D341Med (cell line): ENCODE data around the gene CARMIL1.
"Not testable (repeated sequence)": the region's sequence is repeated elsewhere in the genome, so short reads cannot be mapped to it uniquely, and the experiment has no call there.

Experiments used
- DNase-seq: peaks from one replicate; pipeline ENCODE4 v3.0.0; 2012; ENCODE audit warnings: low spot score

Gene CARMIL1

DNA sequence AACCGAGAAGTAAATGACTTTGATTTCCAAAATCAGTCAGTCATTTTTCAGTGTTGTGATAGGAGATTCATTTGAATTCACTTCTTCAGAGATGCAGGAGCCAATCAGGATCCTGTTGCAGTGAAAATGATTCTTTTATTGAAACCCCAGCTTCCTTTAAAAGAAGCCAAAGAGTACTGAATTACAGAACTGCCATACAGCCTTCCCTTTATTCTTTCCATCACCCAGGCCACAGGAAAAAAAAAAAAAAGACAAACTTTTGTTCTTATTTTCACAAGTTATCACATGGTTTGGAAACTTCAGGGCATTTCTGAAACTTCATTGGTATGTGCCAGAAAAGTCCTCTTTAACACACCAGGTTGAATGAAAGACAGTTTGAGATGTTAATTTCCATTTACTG, 1.8 kb upstream of the CARMIL1 start:
- no peak for DNase-seq

DNA sequence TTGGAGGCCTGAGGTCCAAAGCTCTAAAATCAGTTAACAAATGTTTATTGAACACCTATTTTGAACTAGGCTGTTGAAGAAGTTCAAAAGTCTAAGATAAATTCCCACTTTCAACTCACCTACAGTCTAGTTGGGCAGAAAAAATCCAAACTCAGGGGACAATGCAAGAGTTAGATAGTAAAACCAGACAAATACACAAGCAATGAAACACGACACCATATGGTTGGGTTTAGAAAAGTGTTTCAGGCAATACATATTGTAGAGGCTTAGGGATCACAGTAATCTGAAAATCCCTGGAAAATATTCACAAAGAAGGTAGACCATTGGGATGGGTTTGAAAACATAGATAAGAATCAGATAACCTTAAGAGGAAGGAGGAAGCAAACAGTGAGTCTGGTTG, 1.3 kb upstream of the CARMIL1 start:
- DNase-seq, result no peak

DNA sequence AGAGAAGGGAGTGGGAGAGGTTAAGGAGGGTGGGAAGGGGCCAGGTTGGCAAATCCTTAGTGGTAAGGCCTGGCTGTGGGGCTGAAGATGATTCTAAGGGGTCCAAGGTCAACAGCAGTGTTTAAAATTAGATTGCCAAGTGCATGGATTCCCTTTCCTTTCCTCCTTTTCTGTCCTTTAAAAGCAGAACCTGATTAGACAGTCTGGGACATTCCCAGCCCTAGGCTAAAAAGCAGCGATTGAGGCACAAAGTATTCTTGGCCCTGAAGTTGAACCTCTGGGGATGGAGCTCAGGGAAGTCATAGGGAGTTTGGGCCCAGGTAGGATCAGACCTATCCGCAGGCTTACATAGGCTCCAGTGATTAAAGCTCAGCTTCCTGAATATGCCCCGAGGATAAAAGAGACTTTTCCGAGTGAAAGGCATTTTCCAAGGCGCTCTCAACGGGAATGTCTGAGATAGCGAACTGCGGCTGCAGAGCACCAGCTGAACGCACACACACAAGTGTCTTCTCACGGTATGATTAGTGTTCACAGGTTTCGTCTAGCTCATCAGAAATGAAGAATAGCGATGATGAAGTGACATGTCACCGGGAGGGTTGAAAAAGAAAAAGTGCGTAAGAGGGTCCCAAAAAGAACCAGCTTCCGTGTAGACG, 787 bp upstream of the CARMIL1 start:
- peak; percentile 52 for DNase-seq

DNA sequence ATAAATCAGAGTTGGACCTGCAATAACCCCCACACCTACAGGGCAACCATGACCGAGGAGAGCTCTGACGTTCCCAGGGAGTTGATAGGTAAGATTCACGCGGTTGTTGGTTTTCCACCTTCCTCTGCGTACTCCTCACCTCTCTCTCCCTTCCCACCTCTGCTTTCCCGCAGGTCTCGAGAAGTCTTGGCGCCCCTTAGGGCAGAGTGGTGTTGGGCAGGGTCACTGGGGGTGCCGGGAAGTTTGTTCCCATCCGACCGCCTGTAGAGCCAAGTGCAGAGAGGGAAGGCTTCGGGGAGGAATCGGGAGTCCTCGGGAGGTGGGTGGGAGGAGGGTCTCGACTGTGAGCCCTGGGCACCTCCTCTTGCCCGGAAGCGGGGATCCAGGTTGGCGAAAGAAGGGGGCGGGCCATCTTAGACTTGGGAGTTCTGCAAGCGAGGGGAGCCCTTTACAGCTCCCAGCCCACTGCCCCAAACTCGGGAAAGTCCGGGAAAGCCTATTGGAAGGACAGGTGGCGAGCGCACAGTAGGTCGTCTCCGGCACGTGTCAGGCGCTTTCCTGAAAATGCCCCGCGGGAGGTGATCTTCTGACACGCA, 672 bp downstream of the CARMIL1 start:
- DNase-seq, result peak; percentile 53

DNA sequence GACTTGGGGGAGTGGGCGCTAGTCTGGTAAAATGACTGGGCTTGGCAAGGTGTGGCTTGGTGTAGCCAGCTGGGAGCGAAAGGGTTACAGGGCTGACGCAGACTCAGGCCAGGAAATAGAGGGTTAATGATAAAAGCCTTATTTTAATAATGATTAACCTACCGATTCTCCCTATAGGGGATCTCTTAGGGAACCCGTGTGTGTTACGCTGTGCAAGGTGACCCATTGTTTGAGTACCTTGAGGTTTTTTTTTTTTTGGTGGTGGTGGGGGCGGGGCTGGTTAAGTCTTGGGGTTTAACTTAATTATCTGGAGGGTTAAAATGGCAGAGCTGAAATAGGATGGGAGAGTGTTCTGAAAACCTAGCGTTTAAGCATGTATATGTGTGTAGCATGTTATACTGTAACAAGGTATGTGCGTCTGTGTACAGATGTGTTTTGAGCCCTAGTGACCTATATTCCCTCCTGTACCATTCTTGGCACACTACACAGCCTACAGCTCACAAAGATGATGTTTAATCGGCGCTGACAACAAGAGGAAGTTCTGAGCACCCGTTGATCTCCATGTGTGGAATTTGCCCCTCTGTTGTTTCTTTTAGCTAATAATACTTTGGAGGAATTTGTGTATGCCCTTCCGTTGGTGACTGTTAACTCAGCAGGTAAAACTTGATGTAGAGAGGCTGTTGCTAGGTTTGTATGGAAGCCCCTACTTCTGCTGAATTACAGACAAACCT, 1.3 kb downstream of the CARMIL1 start:
- peak; percentile 45 for DNase-seq

DNA sequence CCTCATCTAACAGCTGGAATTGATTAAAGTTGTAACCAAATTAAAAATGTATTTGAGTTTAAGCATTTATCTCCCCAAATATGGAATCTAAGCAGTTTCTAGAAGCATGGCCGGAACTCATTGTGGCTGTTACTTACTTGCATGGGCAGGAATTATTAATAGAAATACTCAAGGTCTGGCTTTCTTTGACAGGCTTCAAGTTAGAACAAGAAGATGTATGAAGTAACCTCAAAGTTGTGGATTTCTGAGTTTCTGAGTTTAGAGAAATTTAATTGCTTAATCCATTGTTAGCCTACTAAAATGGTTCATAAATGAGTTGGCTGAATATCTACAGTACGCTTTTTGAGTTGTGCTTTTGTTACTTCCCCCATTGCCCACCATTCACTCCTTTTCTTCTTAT, 7.7 kb downstream of the CARMIL1 start:
- DNase-seq, result no peak

DNA sequence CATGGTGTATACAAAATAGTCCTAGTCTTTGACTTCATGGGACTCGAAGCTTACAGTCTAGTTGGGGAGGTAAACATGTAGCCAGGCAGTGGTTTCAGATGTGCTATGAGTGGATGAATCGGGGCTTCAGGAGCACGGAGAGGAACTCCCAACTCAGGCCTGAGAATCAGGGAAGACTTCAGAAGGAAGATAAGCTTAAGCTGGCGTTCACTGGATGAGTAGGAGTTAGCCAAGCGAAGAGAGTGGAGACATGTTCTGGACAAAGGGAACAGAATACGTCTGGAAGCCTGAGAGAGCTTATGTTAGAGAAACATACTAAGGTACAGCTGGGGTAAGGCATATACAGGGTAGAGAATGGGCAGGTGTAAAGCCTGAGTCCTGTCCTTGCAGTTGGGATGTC, 8.8 kb downstream of the CARMIL1 start:
- no peak for DNase-seq

DNA sequence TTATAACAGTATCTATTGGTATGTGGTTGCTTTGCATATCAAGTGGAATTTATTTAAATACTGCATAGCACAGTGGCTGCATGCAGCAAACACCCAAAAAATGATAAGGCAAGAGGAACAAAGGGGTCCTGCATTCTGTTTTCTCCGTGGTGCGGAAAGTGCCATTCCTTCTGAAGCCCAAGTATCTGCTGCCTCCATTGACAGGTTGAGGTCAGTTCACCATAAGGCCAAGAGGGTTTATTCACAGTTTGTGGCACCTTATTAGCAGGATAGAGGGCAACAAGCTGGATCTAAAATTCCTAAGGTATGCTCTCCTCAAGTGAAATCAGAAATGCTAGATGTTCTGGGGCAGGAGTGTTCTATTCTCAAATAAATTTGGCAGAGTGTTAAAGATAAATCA, 9.3 kb downstream of the CARMIL1 start:
- DNase-seq, result no peak

DNA sequence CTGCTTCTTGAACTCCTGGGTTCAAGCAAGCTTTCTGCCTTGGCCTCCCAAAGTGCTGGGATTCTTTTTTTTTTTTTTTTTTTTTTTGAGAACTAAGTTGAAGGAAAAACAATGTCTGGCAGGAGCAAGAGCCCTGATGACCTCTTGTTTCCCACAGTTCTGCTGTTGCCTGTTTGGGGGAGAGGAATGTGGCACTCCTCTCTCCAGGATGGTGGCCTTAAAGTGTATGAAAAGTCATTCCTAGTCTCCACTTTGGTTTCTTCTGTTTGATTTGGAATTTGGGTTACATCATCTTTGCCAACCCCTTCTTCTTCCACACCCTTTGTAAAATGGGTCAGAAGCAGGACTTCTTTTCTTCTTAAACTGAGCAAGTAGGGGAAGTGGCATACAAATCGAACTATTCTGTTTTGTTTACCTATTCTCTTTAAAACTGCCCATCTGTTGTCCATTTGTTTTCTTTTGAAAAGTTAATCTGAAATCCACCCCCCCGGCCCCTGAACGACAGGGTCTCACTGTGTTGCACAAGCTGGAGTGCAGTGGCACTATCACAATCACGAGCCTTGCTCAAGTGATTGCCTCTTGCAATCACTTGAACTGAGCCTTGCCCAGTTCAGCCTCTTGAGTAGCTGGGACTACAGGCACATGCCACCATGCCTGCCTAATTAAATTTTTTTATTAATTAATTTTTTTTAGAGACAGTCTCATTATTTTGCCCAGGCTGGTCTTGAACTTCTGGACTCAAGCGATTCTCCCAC, 11.3 kb downstream of the CARMIL1 start:
- DNase-seq, result no peak

DNA sequence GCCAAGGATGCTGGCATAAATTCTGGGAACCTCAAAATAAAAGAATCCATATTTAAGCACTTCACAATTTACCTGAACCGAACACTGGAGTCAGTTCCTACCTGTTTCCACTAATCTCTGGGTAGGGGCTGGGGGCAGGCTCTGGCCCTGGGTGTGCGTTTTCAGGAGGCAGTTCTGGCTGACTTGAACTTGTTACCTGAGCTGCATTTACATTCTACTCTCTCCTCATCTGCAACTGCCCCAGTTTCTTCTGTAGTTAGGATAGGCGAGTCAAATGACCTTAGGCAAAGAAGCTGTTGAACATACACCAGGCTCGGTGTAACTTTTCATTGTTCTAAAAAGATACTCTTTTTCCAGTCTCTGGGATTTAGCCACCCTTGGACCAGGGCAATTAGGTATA, 13.2 kb downstream of the CARMIL1 start:
- DNase-seq, result no peak

DNA sequence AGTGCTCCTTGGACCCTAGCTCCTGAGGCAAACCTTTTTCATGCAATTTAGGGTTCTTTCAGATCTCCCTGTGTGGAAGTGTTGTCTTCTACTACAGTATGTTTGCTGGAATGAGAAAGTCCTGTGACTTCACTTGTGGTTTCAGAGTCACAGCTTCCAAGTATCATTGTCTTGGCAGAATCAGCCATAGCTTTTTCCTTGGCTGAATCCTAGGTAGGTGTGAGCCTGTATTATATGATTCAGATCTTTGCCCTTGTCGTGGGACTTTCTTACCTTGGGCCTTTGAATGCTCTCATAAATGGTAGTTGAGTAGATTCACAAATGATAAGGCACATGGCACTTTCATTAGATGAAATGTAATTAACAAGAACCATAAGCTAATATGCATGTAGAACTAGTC, 16.5 kb downstream of the CARMIL1 start:
- DNase-seq, result no peak

DNA sequence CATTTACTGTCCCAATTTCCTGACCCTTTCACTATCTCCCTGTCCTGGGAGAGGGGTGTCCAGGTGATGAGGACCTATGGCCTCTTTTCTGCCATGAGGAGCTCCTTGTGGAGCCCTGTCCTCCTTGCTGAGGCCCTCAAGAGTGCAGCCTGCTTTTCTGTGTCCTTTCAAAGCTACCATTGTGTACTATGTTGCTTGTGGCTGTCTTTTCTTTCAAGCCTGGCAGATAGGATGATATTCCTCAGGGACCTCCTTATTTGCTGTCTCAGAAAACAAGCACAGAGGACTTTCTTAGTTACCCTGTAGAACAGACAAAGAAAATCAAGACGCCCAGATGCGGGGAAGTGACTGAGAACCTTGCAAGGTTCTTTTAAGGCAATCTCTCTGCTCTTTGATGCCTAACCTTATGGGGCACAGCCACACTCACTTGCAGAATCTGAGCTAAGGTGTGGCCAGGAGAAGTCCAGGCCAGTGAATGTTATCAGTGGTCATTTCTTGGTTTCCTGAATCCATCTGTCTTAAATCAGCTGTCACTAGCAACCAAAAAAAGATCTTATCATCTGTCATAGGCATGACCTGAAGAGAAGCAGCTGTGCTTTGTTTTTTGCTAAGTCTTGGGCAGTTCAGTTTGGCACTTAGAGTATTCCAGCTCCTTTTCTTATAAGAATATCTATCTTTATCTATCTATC, 17.2 kb downstream of the CARMIL1 start:
- DNase-seq, result no peak

DNA sequence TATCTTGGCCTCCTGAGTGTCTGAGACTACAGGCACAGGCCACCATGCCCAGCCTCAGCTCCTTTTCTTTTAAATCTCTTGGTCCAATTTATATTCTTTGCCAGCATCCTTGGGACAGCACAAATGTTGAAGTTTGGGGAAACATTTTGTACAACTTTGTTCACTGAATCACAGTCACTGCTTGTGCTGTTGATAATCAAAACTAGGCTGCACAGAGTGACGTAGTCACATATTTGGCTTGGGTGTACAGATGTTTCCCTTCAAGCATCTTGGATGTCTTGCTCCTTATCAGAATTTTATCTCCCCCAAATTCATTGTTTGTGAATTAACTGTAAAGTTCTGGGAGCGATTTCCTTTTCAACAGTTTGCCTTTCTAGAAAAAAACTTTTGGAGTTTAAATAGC, 17.9 kb downstream of the CARMIL1 start:
- DNase-seq, result no peak

DNA sequence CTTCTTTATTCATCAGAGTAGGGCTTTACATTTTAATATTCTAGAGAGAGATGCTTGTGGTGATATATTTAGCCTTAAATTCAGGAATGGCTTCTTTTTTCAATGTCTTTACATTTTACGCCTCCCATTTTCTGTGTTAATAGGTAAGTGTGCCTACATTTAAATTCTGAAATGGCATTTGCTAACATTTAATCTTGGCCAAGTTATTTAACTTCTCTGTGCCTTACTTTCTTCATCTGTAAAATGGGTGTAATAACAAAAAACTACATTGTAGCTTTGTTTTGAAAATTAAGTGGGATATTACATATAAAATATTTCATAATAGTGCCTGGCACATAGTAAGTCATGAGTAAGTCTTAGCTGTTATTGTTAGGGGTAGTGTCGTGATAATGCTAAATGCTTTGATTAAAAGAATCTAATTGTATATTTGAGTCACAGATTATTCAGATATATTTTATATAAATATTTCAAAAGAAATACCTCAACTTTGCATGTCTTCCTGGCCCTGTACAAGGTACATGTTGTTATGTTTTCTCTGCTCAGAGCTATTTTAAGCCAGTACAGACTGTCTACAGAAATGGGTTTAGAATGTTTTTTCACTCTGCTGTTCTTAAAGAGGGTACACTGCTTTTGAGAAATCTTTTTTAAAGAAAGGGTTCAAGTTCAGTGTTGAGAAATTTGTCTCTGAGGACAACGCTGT, 18.8 kb downstream of the CARMIL1 start:
- no peak for DNase-seq

DNA sequence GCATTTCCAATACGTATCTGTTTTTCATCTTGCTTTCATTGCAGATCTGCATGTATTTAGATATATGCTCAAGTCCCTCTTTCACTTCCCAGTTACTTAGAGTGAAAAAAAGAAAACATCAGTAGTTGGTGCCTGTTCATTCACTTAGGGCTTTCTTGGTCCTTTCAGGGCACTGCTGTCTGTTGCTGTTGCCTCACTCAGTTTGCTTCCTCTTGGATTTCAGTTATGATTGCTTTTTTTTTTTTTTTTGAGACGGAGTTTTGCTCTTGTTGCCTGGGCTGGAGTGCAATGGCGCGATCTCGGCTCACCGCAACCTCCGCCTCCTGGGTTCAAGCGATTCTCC, 19.3 kb downstream of the CARMIL1 start:
- not testable (repeated sequence) for DNase-seq

DNA sequence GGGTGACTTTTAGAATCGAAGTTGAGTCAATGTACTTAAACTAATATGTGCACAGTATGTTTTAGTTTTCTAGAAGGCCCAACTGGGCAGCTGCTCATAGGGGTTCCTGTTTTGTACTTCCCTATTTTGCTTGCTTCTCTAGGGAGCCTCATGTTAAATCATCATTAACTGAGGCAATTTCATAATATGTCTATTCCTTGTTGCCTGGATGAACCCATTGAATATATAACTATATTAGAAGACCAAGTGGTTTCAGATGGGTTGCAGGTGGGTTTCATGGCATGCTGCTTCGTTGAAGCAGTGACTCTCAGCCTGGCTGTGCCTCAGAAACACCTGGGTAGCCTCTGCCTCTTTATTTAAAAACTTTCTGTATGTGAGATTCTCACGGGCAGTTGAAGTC, 22.2 kb downstream of the CARMIL1 start:
- DNase-seq, result no peak

DNA sequence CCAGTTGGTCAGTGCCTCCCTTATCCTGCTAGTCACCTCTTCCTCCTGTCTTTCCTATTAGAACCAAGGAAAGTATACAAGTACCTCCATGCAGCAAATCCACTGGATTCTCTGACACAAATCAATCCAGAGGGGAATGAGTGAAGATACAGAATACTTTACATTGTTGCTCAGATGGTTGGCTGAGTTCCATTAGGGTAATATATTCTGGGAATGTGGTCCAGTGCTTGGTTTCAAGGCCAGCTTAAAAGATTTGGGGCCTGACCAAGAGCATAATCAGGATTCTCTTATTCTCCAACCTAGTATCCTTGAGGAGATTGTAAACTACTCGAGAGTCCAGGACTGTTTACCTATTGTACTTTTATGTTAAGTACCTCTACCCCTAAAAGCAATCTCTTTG, 23.0 kb downstream of the CARMIL1 start:
- no peak for DNase-seq

DNA sequence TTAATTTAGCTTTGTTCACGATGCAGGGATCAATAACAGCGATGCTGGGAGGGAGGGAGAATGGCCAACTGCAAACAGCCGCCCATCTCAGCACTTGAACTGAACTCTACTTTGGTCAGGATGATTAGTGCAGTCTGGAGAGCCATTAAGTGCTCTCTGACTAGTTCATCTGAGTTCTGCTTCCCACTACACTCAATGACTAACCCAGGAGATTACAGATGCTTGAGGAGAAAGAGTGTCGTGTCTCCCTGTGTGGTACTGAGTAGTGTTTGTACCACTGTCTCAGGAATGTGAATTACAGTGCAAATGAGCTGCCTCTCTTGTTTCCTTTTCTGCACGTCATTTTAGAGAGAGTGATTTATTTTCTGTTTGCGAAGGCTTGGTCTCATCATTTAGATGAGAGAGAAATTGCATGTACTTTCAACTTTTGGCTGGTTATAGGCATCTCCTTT, 23.5 kb downstream of the CARMIL1 start:
- no peak for DNase-seq

DNA sequence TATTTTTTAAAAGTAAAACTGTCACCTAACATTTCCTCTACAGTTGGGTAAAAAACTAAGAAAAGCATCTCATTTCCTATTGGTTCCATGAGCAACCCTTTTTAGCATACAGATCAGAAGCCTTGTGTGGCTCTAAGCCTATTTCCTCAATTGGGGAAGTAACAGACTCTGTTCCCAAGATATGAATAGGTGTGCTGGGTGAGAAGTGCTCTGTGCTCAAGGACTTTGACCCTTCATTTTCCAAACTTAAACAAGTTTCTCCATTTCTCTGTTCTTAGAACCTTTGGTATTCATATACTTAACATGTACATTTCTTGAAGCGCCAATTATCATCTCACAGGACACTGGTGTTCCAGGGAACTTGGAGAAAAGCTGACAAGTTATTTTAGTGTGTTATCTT, 24.1 kb downstream of the CARMIL1 start:
- no peak for DNase-seq

DNA sequence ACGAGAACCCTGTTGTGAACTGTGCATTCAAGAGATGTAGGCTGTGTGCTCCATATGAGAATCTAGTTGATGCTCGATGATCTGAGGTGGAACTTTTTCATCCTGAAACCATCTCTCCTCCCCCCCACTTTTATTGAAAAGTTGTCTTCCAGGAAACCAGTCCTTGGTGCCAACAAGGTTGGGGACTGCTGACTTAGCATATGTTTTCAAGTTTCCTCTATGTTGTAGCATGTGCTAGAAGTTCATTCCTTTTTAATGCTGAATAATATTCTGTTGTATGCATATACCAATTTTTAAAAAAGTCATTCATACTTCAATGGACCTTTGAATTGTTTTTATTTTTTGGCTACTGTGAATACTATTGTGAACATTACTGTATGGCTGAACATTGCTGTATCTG, 27.2 kb downstream of the CARMIL1 start:
- DNase-seq, result no peak

DNA sequence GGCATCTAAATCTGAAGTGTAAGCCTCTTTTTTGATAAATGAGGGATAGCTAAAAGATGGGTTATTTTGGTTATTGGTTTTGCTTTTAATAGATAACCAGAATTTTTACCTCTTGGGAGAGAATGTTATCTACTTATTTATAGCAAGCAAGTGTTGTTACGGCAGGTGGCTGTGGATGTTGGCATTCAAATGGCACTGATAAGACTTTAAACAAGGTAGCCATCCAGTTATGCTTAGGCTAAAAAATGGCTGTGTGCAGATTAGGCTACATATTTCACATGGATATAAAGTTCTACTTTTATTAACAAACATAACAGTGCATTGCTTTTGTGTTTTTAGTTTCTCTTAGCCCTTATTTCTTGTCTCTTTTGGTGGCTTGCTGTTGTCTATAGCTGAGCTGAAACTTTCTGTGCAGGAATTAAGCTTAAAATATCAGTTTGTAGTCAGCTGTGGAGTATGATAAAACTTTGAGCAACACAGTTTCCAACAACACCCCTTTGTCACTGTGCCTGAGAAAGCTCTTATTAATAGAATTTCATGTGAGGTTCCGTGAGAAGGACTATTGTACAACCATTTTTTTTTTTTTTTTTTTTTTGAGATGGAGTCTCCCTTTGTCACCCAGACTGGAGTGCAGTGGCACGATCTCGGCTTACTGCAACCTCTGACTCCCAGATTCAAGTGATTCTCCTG, 28.8 kb downstream of the CARMIL1 start:
- DNase-seq, result no peak
